Smooth muscle cell of the brain vasculature (primary cell): ENCODE results near the gene PDE1A.

Experiments used
- DNase-seq: peaks from one replicate; pipeline ENCODE4 v3.0.0-alpha.2; 2012; ENCODE audit warnings: low read depth, low spot score

PDE1A gene

DNA sequence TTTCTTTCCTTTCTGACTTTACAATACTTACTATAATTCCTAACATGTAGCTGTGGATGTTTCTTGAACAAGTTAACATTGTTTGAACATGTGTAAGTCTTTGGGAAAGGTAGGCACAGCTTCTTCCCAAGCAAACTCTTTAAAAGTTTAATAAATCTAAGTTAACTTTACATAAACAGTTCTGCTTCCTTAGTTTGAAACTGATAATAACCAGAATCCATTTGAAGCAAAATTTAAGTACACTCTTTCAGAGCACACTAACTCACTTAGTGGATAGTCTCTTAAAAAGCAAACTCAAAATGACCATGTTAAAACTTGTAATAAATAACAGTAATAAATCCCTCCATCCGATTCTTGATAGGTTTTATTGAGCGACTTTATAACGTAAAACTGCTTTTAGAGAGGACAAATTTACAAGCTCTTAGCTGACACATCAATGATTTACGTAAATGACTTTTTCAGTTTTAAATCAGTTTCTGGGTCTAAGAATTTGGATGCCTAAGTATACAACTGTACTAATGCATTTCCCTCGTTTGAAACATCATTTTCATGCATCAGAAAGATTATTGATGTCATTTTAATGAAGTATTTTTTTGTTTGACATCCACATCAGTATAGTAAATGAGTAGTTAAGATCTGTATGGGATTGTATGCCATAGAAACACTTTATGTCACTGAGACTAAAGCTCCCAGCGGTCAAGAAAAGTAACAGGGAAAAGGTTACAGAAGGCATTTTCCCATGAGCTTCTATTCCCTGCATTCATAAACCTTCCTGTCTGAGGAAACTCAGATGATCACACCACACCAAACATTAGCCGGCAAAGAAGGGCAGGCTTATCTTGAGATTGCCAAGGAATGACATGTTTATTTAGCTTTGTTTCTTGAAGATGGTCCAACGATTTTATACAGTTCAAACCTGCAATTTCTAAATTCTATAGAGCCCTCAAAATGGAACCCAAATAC, 67.5 kb downstream of the PDE1A start:
- DNase-seq, result no peak

DNA sequence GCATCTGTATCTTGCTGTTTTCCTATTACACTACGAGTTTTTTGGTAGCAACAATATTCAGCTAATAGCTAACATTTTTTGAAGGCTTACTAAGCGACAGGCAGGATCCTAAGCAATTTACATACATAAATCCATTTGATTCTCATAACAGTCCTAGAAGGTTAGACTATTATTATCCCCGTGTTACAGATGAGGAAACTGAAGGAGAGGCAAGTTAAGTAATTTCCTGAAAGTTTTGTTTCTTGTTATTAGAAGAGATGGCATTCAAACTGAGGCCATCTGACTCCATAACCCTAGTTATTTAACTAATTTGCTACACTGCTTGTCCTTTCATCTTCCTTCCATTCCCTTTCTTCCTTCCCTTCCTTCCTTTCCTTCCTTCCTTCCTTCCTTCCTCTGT, 68.2 kb downstream of the PDE1A start:
- DNase-seq, result no peak

DNA sequence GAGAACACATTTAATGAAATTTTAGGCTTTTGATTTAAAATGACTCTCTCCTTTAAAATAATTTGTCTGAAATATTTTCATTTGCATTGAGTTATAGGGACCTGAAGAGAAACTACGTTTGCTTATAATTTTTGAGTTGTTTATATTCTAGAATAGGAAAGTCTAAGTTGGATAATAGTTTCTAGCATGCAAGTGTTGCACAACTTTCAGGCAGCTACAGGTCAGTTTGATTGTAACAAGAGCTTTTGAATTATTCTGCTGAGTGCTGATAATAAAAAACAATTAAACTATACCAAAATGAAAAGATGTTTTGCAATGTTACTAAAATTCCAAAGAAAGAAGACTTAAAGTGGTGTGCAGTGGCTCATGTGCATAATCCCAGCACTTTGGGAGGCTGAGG, 71.0 kb downstream of the PDE1A start:
- no peak for DNase-seq

DNA sequence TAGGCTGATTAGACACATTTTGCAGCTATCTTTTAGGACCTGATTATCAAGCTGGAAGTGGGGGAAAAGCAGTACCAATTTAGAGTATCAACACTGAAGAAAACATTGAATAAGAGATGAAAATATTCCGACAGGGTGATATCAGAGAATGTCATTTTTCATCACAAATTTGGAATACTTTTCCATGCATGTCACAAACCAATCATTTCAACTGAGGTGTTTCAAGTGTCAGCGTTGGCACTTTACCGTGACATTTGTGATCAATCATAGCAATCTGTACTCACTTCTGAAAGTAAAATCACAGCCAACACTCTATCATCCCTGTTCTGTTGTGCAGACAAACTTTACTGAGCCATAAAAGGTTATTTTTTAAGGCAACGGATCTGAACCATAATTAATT, 75.4 kb downstream of the PDE1A start:
- no peak for DNase-seq

DNA sequence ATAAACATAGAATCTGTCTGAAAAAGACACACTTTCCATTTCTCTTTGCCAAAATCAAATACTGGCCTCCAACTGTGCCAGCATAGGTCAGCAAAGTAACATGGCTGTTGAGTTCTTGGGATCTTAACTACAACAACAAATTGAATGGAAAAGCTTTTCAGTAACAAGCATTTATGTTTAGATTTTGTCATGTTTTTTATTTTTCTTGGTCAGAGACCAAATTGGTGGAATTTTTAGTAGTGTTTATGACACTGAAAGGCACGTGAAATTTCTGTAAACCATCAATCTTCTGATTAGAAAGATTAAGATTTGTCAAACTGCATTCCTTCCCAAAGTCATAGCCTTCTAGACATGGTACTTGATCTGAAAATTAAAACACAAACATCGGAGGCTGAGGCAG, 77.6 kb downstream of the PDE1A start:
- DNase-seq, result no peak

DNA sequence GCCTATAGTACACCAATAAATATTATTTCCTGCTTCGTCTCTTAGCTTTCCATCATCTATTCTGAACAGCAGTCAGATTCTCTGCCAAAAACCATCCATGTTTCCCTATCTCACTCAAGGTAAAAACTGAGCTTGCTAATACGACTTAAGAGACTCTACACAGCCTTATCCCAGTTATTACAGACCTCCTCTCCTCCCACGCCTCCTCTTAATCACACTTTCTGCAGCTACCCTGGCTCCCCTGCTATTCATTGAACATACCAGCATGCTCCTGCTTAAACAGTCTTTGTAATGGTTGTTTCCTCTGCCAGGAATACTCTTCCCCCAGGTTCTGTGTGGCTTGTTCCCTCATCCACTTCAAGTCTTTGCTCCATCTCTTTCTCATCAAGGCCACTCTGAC, 81.5 kb downstream of the PDE1A start:
- DNase-seq, result no peak

DNA sequence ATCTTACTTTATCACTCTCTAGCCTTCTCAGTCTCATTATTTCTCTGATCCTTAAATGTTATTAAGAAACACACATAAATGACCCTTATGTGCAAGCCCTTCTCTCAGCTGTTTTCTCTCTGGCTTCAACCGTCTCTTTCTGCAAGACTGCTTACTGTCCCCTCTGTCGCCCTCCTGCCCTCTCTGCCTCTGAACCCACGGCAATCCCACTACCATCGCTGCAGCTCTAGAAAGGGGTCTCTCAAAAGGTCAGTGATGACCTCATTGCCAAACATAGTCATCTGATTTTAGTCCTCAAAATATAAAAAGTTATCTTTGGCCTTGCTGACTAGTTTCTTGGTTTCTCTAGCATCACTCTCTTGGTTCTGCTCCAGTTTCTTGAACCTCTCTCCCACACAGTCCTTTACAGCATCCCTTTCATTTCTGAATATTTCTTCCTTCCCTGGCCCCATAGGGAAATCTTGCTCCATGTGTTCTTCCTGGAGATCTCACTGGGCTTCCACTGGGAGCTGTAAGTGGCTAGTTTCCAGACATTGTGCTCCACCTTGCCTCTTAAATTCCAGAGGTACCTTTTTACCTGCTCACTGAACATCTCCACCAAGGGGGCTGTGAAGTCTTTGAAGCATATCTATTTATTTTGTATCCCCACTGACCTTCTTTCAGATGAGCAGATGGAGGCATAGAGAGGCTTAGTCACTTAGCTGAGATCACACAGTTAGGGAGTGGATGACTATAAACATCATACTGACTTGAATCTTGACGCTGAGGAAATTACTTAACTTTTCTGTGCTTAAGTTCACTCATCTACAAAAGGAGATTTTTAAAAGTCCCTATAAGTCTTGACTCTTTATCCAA, 96.2 kb downstream of the PDE1A start:
- DNase-seq, result no peak

DNA sequence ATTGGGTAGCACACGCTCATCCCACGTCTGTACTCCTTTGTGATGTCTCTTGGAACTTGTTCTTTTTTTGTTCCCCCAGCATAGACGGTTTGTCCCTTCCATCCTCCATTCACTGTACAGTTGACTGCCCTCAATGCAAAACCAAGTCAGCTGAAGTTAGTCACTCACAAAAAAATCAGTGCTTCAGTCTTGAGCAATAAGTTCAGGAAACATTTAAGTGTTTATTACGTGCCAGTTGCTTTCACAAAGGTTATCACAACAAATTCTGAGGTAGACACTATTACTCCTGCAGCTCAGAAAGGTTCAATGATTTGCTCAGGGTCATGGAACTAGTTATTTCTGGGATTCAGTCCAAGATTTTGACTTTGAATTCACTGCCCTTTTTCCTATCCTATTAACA, 102.2 kb downstream of the PDE1A start:
- DNase-seq, result peak; percentile 41

DNA sequence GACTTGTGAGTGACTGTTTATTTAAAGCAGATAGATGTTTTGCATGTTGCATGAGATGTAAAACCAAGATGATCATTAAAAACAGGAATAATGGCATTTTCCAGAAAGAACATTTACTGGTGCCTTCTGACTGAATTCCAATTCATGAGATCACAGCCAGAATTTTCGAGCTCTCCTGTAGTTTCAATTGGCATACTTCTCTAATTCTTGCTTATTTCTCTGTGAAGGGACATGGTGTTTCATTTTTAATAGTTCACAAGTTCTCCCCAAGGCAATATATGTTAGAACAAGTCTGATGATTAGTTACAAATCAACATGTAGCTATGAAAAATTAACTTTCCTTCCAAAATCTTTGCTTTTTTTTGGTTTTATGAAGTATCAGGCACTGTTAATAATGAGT, 105.7 kb downstream of the PDE1A start:
- DNase-seq, result no peak

DNA sequence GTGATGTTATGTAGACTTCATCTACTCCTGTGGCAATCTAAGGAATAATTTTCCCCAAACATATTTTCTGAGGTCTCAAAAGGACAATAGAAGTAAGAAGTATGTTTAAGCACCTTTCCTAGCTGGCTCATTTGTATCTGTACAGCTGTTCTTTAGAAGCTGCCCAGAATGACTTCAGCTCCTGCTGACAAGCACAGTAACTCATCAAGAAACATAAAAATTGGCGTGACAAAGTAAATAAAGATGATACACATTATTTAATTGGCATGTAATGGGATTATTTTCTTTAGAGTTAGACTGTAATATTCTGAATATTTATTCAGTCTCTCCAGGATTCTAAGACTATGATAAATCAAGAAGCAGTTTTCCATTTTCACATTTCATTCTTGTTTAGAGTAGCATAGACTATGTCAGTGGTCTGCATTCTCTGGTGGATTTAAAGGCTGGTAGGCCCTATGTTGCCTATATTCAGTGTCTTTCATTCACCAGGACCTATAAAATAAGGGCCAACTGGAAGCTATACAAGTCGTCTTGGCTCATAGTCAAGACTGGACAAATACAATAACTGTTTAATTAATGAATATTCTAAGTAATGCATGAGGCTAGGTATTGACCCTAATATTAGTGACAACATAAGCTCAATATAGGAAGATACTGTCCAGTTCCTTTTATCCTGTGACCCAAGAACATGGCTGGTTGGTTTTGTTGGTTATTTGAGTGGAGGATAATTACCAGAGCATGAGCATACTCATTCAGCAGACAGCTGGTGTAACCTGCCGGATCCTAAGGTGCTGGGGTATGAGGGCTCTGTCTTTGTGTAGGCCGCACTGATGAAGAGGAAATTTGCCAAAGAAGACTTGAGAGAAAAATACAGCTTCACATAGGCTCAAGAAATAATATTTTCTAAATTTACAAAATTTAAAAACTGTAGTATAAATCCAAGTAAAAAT, 107.0 kb downstream of the PDE1A start:
- DNase-seq, result no peak

DNA sequence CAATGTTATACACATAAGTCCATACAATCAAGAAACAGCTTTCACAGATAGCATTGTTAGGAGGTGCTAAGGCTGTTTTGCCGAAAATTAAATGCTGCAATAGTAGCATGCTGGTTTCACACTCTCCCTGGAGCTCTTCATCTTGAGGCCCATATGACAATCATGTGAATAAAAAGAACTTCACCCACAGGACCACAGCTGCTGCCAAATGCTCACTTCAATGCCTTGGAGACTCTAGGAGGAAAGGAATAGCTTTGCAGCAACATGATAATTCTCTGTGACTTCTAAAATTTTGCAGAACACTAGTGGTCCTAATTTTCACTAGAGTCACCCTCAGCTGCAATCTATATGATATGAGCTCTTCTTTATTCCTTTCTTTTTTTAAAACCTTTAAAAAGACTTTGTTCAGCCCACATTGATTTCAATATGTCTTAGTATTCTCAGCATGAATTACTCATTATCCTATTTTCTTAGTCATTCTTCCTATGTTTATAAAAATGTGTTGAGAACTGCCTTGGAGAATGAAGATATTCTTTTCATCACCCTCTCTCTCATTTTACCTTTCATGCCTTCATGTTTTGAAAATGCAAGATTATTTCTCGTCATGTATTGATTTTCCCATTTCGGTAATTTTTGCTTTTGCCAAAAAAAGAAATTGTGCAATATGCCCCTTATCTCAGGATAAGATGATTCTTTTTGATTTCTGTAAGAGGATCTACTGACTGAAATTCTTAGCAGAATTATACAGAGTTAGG, 108.2 kb downstream of the PDE1A start:
- no peak for DNase-seq

DNA sequence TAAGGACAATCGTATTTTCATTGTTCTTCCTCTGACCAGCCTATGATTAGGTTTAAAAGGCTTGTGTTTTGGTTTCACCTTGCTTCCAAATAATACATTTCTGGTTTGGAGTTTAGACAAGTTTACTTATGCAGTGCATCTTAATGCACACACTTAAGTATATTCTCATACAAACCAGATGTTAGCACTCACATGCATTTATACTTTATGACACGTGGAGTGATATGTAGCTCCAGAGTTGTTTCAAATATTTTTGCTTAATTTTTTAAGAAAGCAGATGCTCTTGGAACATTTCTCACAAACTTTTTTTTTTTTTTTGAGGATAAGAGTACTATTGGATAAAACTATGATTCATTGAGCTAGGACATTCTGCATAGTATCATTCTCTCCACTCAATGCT, 109.9 kb downstream of the PDE1A start:
- no peak for DNase-seq

DNA sequence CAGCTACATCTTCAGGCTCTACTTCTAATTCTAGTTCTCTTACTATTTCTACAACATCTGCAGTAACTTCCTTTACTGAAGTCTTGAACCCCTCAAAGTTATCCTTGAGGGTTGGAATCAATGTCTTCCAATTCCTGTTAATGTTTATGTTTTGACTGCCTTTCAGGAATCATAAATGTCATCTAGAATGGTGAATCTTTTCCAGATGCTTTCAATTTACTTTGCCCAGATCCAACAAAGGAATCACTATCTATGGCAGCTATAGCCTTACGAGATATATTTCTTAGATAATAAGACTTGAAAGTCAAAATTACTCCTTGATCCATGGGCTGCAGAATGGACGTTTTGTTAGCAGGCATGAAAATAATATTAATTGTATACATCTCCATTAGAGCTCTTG, 123.9 kb downstream of the PDE1A start:
- no peak for DNase-seq

DNA sequence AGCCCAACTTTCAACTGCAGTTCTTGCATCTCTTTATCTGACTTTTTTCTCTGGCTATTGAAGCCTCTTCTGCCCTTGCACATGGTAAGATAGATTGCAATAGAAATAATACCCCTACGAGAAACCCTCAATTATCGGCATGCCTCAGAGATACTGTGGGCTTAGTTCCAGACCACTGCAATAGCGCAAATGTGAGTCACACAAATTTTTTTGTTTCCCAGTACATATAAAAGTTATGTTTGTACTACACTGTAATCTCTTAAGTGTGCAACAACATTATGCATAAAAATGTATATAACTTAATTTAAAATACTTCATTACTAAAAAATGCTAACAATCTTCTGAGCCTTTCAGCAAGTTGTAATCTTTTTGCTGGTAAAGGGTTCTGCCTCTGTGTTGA, 124.7 kb downstream of the PDE1A start:
- DNase-seq, result no peak

DNA sequence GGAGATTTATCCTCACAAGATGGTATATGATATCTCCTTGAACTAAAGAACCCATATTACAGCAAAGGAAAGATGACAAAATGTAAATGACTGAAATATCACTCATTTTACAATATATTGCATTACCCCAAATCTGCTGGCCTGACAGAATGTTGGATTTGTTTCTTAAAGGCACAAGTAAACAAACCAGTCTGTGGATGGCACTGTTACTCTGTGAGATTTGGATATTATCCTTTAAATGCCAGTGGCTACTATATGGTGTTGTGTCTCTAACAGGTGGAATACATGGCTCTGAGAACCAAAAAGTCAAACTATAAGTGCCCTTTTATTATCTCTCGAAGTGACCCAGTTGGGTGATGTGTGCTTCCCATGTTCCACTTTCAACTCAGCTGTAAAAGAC, 125.7 kb downstream of the PDE1A start:
- DNase-seq, result no peak

DNA sequence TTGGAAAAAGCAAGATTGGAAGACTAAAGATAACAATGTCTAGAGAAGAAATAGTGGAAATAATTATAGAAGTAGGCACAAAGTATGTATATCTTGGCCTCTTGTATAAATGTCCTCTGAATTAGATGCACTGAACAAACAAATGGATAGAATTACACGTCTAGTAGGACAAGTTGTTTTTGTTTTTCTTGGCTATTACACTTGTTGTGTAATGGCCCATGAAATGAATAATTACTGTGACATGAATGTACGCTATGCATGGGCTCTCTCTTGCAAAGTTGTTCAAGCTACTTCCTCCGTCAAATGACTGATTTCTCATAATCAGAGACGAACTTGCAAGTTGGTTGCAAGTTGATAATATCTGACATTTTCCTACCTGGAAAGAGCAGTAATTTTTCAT, 126.2 kb downstream of the PDE1A start:
- no peak for DNase-seq

DNA sequence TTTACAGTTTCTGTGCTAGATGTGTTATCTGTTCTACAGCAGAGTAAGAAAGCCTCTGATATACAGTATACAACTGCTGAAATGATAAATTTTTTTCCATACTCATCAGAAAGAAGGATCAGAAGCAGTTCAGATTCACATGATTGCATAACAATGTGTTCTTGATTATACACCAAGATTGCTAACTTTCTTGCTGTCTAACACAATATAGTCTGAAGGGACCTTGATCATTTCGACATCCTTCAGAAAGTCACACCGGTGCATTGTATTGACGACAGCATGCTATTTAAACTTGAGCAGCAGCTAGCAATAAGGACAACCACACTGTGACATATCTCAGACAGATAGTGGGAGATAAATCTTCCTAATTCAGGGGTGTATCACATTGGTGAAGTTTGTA, 127.2 kb downstream of the PDE1A start:
- DNase-seq, result no peak

DNA sequence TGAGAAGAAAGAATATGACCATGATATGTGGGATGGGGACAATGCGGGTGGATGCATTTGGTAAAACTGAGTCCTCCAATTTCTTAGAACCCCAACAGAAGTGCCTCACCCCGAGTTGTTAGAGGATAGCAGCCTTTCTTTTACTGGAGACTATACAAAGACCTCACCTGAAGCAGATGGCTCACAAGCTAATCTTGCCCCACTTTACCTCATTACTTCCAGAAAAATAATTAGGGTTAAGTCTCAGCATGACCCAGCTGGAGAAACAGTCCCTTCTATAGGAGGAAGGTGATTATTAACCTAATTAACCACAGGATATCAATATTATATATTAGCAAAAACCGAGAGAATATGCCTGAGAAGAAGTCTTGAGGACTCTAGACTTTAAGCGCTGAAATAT, 128.4 kb downstream of the PDE1A start:
- no peak for DNase-seq

DNA sequence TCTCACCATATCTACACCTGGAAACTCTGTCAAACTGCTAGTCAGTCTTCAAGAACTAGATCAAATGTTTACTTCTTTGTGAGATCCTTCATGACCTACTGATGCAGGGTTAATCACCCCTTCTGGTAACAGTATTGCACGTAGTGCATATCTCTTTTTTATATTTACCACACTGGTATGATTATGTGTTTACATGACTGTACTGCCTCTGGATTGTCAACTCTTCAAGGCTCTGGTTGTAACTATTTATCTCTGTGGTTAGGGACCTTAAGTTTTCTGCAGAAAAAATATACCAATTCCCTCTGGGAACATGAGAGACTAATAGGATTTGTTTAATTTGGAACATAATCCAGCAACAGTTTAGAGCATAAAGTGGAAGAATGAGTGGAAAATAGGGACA, 135.5 kb downstream of the PDE1A start:
- DNase-seq, result peak; percentile 17

DNA sequence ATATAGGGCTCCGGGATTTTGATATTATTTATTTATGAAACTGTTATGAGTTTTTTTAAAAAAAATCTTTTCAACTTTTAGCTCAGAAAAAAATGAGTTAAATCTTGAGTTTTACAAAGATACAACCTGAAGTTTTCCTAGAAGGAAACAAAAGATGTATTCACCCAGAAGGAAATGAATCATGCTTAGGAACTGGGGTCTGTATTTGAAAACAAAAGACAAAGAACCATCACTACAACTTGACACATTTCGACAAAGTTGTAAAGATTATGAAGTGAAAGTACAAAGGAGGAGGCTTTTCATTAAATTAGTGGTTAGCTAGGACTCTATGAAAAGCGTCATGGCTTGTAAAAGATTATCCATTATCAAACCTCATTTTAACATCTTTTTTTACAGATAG, 143.3 kb downstream of the PDE1A start:
- no peak for DNase-seq

DNA sequence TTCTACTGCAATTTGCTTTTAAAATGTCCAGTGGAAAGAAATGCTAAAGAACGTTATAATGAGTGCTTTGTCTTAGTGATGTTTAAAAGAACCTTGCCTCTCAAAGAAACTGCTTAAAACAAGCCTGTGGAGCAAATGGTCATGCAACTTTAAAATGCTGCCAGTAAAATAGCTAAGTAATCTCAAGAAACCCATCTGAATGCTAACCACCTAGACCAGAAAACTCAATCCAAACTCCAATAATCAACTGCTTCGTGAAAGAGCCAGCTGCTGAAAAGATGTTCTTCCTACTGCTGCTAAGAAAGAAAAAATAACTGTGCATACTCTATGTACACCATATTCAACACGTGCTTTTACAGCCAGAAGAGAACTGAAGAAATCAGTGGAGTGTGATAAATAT, 145.6 kb downstream of the PDE1A start:
- no peak for DNase-seq
